Large intestine (tissue), 3 donors: ENCODE data around the gene PRPF8. TPM values are rescaled to one million over a fixed set of nuclear protein-coding genes. Genes with fewer than 3 reads are reported as not detected.
"Not testable (repeated sequence)": the region's sequence is repeated elsewhere in the genome, so short reads cannot be mapped to it uniquely, and the experiment has no call there.

Source experiments
- DNase-seq, 2 donors: peaks; one replicate each; pipeline versions ENCODE4 v3.0.0 to v3.0.0-alpha.2; 2013
- H3K27ac ChIP-seq: one replicate; pipeline ENCODE4 v1.5.1; 2013; ENCODE audit warnings: low read length
- H3K27me3 ChIP-seq: 2 replicates; pipeline ENCODE4 v1.6.1; 2013; ENCODE audit warnings: low read length; ENCODE audit not compliant: control insufficient read depth, insufficient read depth
- H3K36me3 ChIP-seq: 2 replicates; pipeline ENCODE4 v1.6.1; 2013; ENCODE audit warnings: low read length; ENCODE audit not compliant: control insufficient read depth, insufficient read depth
- H3K4me1 ChIP-seq: one replicate; pipeline ENCODE4 v1.6.1; 2013; ENCODE audit warnings: low read length; ENCODE audit not compliant: control insufficient read depth, insufficient read depth
- H3K4me3 ChIP-seq: one replicate; pipeline ENCODE4 v1.5.1; 2013; ENCODE audit warnings: low read length
- H3K9me3 ChIP-seq: one replicate; pipeline ENCODE4 v1.6.1; 2013; ENCODE audit warnings: mild to moderate bottlenecking, low read depth, low read length, moderate library complexity; ENCODE audit not compliant: control insufficient read depth
- whole genome bisulfite sequencing: methylation state at CpG from one replicate; pipeline ENCODE4 v1.1.5; 2013; ENCODE audit warnings: low lambda C conversion rate; ENCODE audit not compliant: insufficient coverage; 5-methylcytosine and 5-hydroxymethylcytosine counted together
- polyA plus RNA-seq: library from polyadenylated mRNA; unstranded; fragments of 120-200 nt; gene quantifications from one replicate; pipeline ENCODE4 v1.2.1, GENCODE V29; 2013

PRPF8 gene
- polyA plus RNA-seq, 1 donor: 177 TPM

- WGBS: no CpG with 5 or more reads among the region's 21 CpGs
- Histone ChIP-seq H3K27ac (no peak overlapping the region), H3K4me3 (no peak overlapping the region), H3K9me3 (peaks cover 13% of the 10 kb centered on the region), H3K4me1 (peaks cover 27% of the 10 kb centered on the region), H3K36me3 (peaks cover 34% of the 10 kb centered on the region), H3K27me3 (no peaks in the 10 kb centered on the region)
- DNase-seq: no peak
Measured at GRCh38 chr17:1727258-1727789, 42.7 kb upstream of the PRPF8 start.

GRCh38 chr17:1726626-1727257 lies 42.1 kb upstream of the PRPF8 start:
- H3K27me3 ChIP-seq: no peaks in the 10 kb centered on the region
- H3K4me3 ChIP-seq: no peak overlapping the region
- peaks cover 34% of the 10 kb centered on the region for H3K36me3 ChIP-seq
- 100% methylated on average over 1 of the region's 18 CpGs for WGBS
- H3K27ac ChIP-seq: no peak overlapping the region
- H3K9me3 ChIP-seq: peaks cover 13% of the 10 kb centered on the region
- DNase-seq: no peak
- peaks cover 27% of the 10 kb centered on the region for H3K4me1 ChIP-seq

DNA sequence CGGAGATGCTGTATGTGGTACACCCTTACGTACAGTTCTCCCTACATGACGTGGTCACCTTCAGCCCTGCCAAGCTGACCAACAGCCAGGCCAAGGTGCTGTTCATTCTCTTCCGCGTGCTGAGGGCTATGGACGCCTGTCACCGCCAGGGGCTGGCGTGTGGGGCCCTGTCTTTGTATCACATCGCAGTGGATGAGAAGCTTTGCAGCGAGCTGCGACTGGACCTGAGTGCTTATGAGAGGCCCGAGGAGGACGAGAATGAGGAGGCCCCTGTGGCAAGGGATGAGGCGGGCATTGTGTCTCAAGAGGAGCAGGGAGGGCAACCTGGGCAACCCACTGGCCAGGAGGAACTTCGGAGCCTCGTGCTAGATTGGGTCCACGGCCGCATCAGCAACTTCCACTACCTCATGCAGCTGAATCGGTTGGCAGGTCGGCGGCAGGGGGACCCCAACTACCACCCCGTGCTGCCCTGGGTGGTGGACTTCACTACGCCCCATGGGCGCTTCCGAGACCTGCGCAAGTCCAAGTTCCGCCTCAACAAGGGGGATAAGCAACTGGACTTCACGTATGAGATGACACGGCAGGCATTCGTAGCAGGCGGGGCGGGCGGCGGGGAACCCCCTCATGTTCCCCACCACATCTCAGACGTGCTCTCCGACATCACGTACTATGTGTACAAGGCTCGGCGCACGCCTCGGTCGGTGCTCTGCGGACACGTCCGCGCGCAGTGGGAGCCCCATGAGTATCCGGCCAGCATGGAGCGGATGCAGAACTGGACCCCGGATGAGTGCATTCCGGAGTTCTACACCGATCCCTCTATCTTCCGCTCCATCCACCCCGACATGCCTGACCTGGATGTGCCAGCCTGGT lies 41.2 kb upstream of the PRPF8 start:
- H3K9me3 ChIP-seq: peaks cover 13% of the 10 kb centered on the region
- no peaks in the 10 kb centered on the region for H3K27me3 ChIP-seq
- no peak for DNase-seq
- H3K27ac ChIP-seq: no peak overlapping the region
- peak overlapping the region; percentile 58 for H3K4me3 ChIP-seq
- H3K36me3 ChIP-seq: peaks cover 31% of the 10 kb centered on the region
- WGBS: no CpG with 5 or more reads among the region's 54 CpGs
- peaks cover 28% of the 10 kb centered on the region for H3K4me1 ChIP-seq

GRCh38 chr17:1724869-1725641 lies 40.4 kb upstream of the PRPF8 start:
- no peaks in the 10 kb centered on the region for H3K27me3 ChIP-seq
- H3K4me1 ChIP-seq: peaks cover 31% of the 10 kb centered on the region
- H3K36me3 ChIP-seq: peaks cover 25% of the 10 kb centered on the region
- no peak for DNase-seq
- H3K9me3 ChIP-seq: peaks cover 9% of the 10 kb centered on the region
- H3K4me3 ChIP-seq: peak overlapping the region; percentile 58
- WGBS: no CpG with 5 or more reads among the region's 51 CpGs
- H3K27ac ChIP-seq: no peak overlapping the region

DNA sequence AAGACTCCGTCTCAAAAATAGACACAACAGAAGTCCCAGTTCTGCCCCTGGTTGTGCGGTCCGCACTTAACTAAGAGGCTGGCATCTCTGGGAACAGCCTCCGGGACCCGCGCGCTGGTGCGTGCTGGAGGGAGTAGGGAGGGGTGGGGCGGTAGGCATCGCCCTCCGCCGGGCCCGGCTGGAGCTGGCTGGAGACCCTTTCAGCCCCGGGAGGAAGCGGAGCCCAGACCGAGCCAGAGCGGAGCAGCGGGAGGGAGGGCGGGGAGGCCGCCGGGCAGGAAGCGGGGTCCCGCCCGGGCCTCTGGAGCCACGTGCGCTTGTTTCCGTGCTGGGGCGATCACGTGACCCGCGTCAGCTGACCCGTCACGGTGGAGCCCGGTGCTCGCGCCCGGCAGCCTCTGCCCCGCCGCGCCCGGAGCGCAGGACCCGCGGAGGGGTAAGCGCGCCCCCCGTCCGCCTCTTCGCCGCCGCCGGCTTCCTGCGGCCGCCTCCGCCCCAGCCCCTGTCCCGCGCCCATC lies 39.7 kb upstream of the PRPF8 start, which contains the start of gene WDR81:
WDR81 (plus strand) TSS at position 354 of the 518 bp plus-strand sequence. CDS start 256 bp downstream, outside the sequence.
- peak; percentile 84 to 89 for DNase-seq

GRCh38 chr17:1722022-1722421 lies 37.4 kb upstream of the PRPF8 start:
- not testable (repeated sequence) for H3K27me3 ChIP-seq, H3K9me3 ChIP-seq, H3K4me3 ChIP-seq, H3K27ac ChIP-seq
- Histone ChIP-seq H3K4me1 (peaks cover 34% of the 10 kb centered on the region), H3K36me3 (peaks cover 10% of the 10 kb centered on the region)
- DNase-seq: peak in 1 of 2 donors; percentile 5
- WGBS: no CpG with 5 or more reads among the region's 8 CpGs

More for the DNA sequence above, 39.7 kb upstream of the PRPF8 start, which contains the start of gene WDR81:
- Histone ChIP-seq H3K4me1 (peaks cover 31% of the 10 kb centered on the region), H3K9me3 (peaks cover 9% of the 10 kb centered on the region), H3K36me3 (peaks cover 25% of the 10 kb centered on the region), H3K4me3 (peak within 1 kb of the TSS; percentile 60), H3K27ac (peak within 1 kb of the TSS; percentile 47), H3K27me3 (no peaks in the 10 kb centered on the region)
- WGBS: no CpG with 5 or more reads among the region's 57 CpGs

DNA sequence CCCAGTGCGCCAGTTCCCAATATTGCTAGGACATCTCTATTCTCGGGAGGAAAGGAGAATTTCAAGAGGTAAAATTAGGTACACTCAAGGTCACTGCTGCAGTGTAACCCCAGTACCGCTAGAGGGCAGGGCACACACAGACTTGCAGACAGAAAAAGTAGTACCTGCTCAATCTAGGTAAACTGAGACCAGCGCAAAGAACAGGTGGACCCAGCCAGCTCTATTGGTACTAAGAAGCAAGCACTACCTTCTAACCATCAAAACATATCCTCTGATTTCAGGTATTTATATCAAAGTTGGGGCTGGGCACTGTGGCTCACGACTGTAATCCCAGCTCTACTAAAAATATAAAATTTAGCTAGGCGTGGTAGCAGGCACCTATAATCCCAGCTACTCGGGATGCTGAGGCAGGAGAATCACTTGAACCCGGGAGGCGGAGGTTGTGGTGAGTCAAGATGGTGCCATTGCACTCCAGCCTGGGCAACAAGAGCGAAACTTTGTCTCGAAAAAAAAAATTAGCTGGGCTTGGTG lies 36.3 kb upstream of the PRPF8 start:
- DNase-seq: peak in 1 of 2 donors; percentile 34
- peaks cover 33% of the 10 kb centered on the region for H3K4me1 ChIP-seq
- H3K27ac ChIP-seq: no peak overlapping the region
- no CpG with 5 or more reads among the region's 11 CpGs for WGBS
- no peak overlapping the region for H3K4me3 ChIP-seq
- H3K36me3 ChIP-seq: no peaks in the 10 kb centered on the region
- no peaks in the 10 kb centered on the region for H3K27me3 ChIP-seq
- H3K9me3 ChIP-seq: peaks cover 4% of the 10 kb centered on the region

DNA sequence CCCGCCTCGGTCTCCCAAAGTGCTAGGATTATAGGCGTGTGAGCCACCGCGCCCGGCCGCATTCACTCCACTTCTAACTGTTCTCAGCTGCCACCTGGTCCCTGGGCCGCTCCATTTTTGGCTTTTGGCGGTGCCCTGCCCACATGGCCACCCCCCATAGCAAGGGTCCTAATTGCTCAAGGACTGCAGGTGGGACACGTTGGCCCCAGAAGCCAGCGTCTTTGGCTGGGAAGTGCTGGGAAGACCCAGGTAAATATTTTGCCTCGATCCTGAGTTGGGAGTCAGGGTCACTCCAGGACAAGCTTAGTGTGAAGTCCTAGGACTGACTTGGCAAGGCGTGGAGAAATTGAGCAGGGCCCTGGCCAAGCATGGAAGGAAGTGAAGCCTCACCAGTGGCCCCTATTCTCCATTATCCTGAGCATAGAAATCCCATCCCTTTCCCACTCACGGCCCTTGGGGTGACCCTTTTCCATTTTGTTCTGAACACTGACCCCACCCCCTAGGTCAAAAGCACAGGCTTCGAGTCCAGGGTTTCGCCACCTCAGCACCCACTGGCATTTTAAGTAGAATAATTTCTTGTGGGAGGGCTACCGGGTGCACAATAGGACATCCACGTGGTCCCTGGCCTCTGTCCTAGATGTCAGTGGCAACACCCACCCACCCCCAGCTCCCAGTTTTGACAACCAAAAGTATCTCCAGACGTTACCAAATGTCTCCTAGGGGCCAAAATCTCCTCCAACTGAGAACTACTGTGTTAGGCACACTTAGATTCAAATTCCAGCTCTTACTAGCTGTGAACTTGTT lies 33.9 kb upstream of the PRPF8 start:
- no peak overlapping the region for H3K4me3 ChIP-seq
- peaks cover 2% of the 10 kb centered on the region for H3K36me3 ChIP-seq
- no peaks in the 10 kb centered on the region for H3K27me3 ChIP-seq
- WGBS: no CpG with 5 or more reads among the region's 19 CpGs
- no peaks in the 10 kb centered on the region for H3K9me3 ChIP-seq
- peaks cover 32% of the 10 kb centered on the region for H3K4me1 ChIP-seq
- DNase-seq: no peak
- H3K27ac ChIP-seq: no peak overlapping the region
